K562 (cell line): ENCODE data around the gene FXYD1. TPM values are rescaled to one million over a fixed set of nuclear protein-coding genes. Genes with fewer than 3 reads are reported as not detected.

Experiments used
- ATAC-seq: fragments of 200-7000 bp; cut with Tn5 transposase; 3 replicates; pipeline ENCODE4 v1.9.1; 2020; ENCODE audit warnings: moderate library complexity
- BruUV-seq: library from RNA; stranded (reverse); fragments of 400-500 nt; replicated peaks from 2 replicates; lab custom pipeline; 2021; lab: Mats Ljungman, UMichigan
- CTCF ChIA-PET: fragments of 300-600 bp; formaldehyde crosslinking; extraction: SDS; loops from one replicate; lab custom pipeline; 2021; ENCODE audit warnings: low intra/inter-chr PET ratio; lab: Yijun Ruan, JAX
- POLR2A ChIA-PET: fragments of 300-600, 350-650 bp; sonication (Branson Sonifier 250); formaldehyde crosslinking; extraction: SDS; loops from one replicate; lab custom pipeline; 2021; ENCODE audit warnings: antibody characterized with exemption, inconsistent platforms; lab: Yijun Ruan, JAX
- DNase-seq, 4 experiments: peaks; one replicate each; pipeline versions ENCODE4 v3.0.0 to v3.0.0-alpha.2; 2011 to 2018; ENCODE audit warnings: low spot score in 3 of 4, mixed read lengths in 3 of 4; ENCODE audit errors: extremely low read depth in 1 of 4
- FAIRE-seq: peaks from 2 replicates; lab custom pipeline; 2011; peaks lifted over from hg19 to GRCh38; lab: Jason Lieb, UNC
- H2AFZ ChIP-seq: 2 replicates; pipeline ENCODE4 v1.6.0; 2011; ENCODE audit warnings: low read depth, low read length, control low read depth, inconsistent platforms
- H3K27ac ChIP-seq: fragments of 200-600 bp; 3 replicates; pipeline ENCODE4 v1.8.0; 2011; ENCODE audit warnings: low read depth, mild to moderate bottlenecking, control low read depth, inconsistent platforms, low read length, moderate library complexity, mixed read lengths; ENCODE audit errors: extremely low read depth
- H3K27me3 ChIP-seq, 2 experiments: fragments of 300-600 bp in 1 of 2; 2 replicates in 1 of 2; 3 replicates in 1 of 2; pipeline versions ENCODE4 v1.6.0 to v1.8.0; 2011; ENCODE audit warnings: inconsistent platforms in 2 of 2, low read length in 2 of 2, mild to moderate bottlenecking in 1 of 2, mixed read lengths in 1 of 2, moderate library complexity in 1 of 2; ENCODE audit not compliant: control insufficient read depth in 2 of 2, insufficient read depth in 2 of 2
- H3K36me3 ChIP-seq: fragments of 300-600 bp; 3 replicates; pipeline ENCODE4 v1.8.0; 2011; ENCODE audit warnings: mild to moderate bottlenecking, low read length, inconsistent platforms; ENCODE audit not compliant: control insufficient read depth, insufficient read depth
- H3K4me1 ChIP-seq, 2 experiments: fragments of 200-600 bp in 1 of 2; replicated peaks in 1 of 2; 2 replicates in 1 of 2; 3 replicates in 1 of 2; pipeline versions ENCODE4 v1.5.1 to v1.8.0; 2011; ENCODE audit warnings: inconsistent platforms in 2 of 2, low read length in 2 of 2, mild to moderate bottlenecking in 1 of 2, mixed read lengths in 1 of 2, moderate library complexity in 1 of 2; ENCODE audit not compliant: control insufficient read depth in 2 of 2, insufficient read depth in 2 of 2
- H3K4me2 ChIP-seq: 2 replicates; pipeline ENCODE4 v1.6.1; 2011; ENCODE audit warnings: low read length, control low read depth, inconsistent platforms, mixed read lengths; ENCODE audit not compliant: insufficient read depth
- H3K4me3 ChIP-seq: fragments of 200-600 bp; sonication (generic), shearing (Covaris generic); 2 replicates; pipeline ENCODE4 v1.5.1; 2016; ENCODE audit warnings: control low read depth, inconsistent platforms
- H3K79me2 ChIP-seq: fragments of 200-600 bp; 3 replicates; pipeline ENCODE4 v1.8.0; 2011; ENCODE audit warnings: low read length, inconsistent platforms; ENCODE audit not compliant: control insufficient read depth, insufficient read depth
- H3K9ac ChIP-seq, 2 experiments: 2 replicates each; pipeline versions ENCODE4 v1.6.0 to v1.6.1; 2011; ENCODE audit warnings: low read depth in 2 of 2, low read length in 2 of 2, control low read depth in 1 of 2, inconsistent platforms in 1 of 2, mild to moderate bottlenecking in 1 of 2, mixed read lengths in 1 of 2; ENCODE audit not compliant: insufficient read depth in 1 of 2
- H3K9me1 ChIP-seq: one replicate; pipeline ENCODE4 v1.6.0; 2011; ENCODE audit warnings: inconsistent platforms, mild to moderate bottlenecking, low read length, moderate library complexity; ENCODE audit not compliant: control insufficient read depth, insufficient read depth
- H3K9me3 ChIP-seq: replicated peaks from 2 replicates; pipeline ENCODE4 v1.5.1; 2011; ENCODE audit warnings: low read depth, low read length, inconsistent platforms; ENCODE audit not compliant: control insufficient read depth, insufficient read depth
- H4K20me1 ChIP-seq: replicated peaks from 2 replicates; pipeline ENCODE4 v1.6.1; 2011; ENCODE audit warnings: low read length, inconsistent platforms, mixed read lengths; ENCODE audit not compliant: control insufficient read depth, insufficient read depth
- CC2D1A ChIP-seq: fragments of 450-650 bp; IDR thresholded peaks from 2 replicates; pipeline ENCODE4 v1.6.1; 2017; ENCODE audit warnings: mild to moderate bottlenecking
- CEBPB ChIP-seq: fragments of 450-650 bp; IDR thresholded peaks from 2 replicates; pipeline ENCODE4 v1.6.1; 2016; ENCODE audit warnings: missing genetic modification characterization, missing compliant biosample characterization
- CSDE1 ChIP-seq, 2 experiments: fragments of 450-650 bp; IDR thresholded peaks; 2 replicates each; pipeline ENCODE4 v1.6.1; 2016; ENCODE audit warnings: mild to moderate bottlenecking in 1 of 2
- HNRNPK ChIP-seq: fragments of 200-400 bp; formaldehyde crosslinking; IDR thresholded peaks from one replicate; pipeline ENCODE4 v1.6.1; 2018; ENCODE audit warnings: mild to moderate bottlenecking, low read depth, low read length; ENCODE audit not compliant: poor library complexity, severe bottlenecking
- NFRKB ChIP-seq: fragments of 450-650 bp; IDR thresholded peaks from 2 replicates; pipeline ENCODE4 v1.6.1; 2016; ENCODE audit warnings: low read depth
- PCBP1 ChIP-seq: fragments of 200-400 bp; formaldehyde crosslinking; IDR thresholded peaks from 2 replicates; pipeline ENCODE4 v1.6.1; 2018; ENCODE audit warnings: mild to moderate bottlenecking, low read depth, low read length; ENCODE audit not compliant: poor library complexity, severe bottlenecking
- POLR2H ChIP-seq: IDR thresholded peaks from 2 replicates; pipeline ENCODE4 v1.6.1; 2016; ENCODE audit warnings: missing genetic modification characterization, low read depth, mild to moderate bottlenecking, control low read depth, missing compliant biosample characterization, moderate library complexity
- PTBP1 ChIP-seq: fragments of 200-400 bp; formaldehyde crosslinking; IDR thresholded peaks from 2 replicates; pipeline ENCODE4 v1.6.1; 2017; ENCODE audit warnings: low read depth, low read length
- ZEB2 ChIP-seq: fragments of 450-650 bp; IDR thresholded peaks from 2 replicates; pipeline ENCODE4 v1.6.1; 2016
- ZNF133 ChIP-seq: fragments of 250-450 bp; sonication (Bioruptor Pico); IDR thresholded peaks from 2 replicates; pipeline ENCODE4 v1.4.0; 2020; ENCODE audit warnings: mild to moderate bottlenecking
- ZNF140 ChIP-seq: fragments of 250-450 bp; sonication (Bioruptor Pico); IDR thresholded peaks from 2 replicates; pipeline ENCODE4 v1.8.0; 2021; ENCODE audit warnings: moderate library complexity, mild to moderate bottlenecking, inconsistent platforms
- ZNF316 ChIP-seq: fragments of 450-650 bp; IDR thresholded peaks from 2 replicates; pipeline ENCODE4 v1.6.1; 2016
- WGBS: fragments of 100-300 bp; shearing (Covaris generic); methylation state at CpG from one replicate; pipeline ENCODE4 v1.1.6; 2016; ENCODE audit warnings: low coverage, mixed read lengths; ENCODE audit not compliant: insufficient coverage; ENCODE audit errors: missing lambda C conversion rate; 5-methylcytosine and 5-hydroxymethylcytosine counted together
- in situ Hi-C: fragments of 300-500 bp; cut with MboI; formaldehyde crosslinking; loops from 4 replicates; pipeline ENCODE4 v1.15.0; 2018; ENCODE audit warnings: inconsistent platforms, mixed read lengths
- intact Hi-C: fragments of 100-400 bp; cut with micrococcal nuclease; formaldehyde crosslinking; loops from 2 replicates; pipeline ENCODE4 v1.14.2; 2022
- polyA plus RNA-seq, 8 experiments: library from polyadenylated mRNA; depleted of rRNA in 4 of 8; stranded (reverse) in 5 of 8; unstranded in 3 of 8; fragments of >200 nt; fragmentation: Nextera tagmentation in 2 of 8; fragmentation: Illumina TruSeq in 1 of 8; extraction: Ambion mirVana in 2 of 8; extraction: Trizol in 1 of 8; gene quantifications; 2 replicates each; pipeline versions ENCODE4 v1.2.1 to v1.2.3, GENCODE V29; 2011 to 2014; ENCODE audit warnings: inconsistent platforms in 1 of 8, missing spikeins in 1 of 8
- total RNA-seq, 7 experiments: library from RNA; depleted of rRNA in 6 of 7; stranded (reverse); fragments of >200 nt in 6 of 7; fragmentation: Illumina TruSeq in 2 of 7; extraction: Trizol in 2 of 7; gene quantifications; 2 replicates each; pipeline versions ENCODE4 v1.2.1 to v1.2.3, GENCODE V29; 2011 to 2021; ENCODE audit warnings: low replicate concordance in 1 of 7

The FXYD1 gene
- total and polyA plus RNA-seq, 9 of the 15 experiments (the other 6 are each of a cell fraction or from before 2014, with no cell fraction given): 0.40 to 3.2 (median 1.8) TPM; not detected in 3

DNA sequence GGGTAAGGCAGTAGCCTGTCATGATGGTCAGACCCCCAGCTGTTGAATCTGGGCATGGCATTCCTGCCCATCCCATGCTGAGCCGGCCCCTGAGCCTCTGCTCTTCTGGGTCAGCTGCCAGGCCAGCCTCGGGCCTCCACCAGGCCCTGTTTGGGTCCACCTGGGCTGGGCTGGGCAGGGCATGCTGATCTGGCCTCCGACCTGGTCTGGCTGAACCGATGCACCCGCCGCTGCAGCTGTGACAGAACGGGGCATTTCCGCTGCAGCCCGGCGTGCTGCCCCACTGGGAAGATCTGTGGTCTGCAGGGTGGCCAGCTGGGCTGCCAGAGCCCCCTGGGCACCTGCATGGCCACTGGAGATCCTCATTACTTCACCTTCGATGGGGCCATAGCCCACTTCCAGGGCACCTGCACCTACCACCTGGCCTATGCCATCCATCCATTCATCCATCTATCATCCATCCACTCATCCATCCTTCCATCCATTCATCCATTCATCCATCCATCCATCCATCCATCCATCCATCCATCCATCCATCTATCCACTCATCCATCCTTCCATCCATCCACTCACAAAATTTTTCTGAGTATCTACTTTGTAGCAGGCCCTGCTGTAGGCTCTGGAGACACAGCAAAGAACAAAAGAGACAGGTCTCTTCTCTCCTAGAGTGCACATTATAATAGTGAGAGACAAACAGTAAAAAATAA lies 44.5 kb upstream of the FXYD1 start:
- H3K9me3 ChIP-seq: no peaks in the 10 kb centered on the region
- no peaks in the 10 kb centered on the region for H4K20me1 ChIP-seq
- no peak for FAIRE-seq
- no peak overlapping the region for H3K27ac ChIP-seq
- H2AFZ ChIP-seq: no peak overlapping the region
- no peaks in the 10 kb centered on the region for H3K9me1 ChIP-seq
- H3K4me1 ChIP-seq: peaks cover 12 to 47% of the 10 kb centered on the region in 2 experiments; a peak in 4 of 5 replicates
- TF ChIP-seq ZNF316 (no peak), PTBP1 (no peak), CSDE1 (IDR thresholded peaks at IDR 0.05) (no peak), CEBPB (tag) (no peak), ZEB2 (no peak), ZNF133 (CRISPR knock-in tag) (no peak), PCBP1 (no peak), HNRNPK (no peak), NFRKB (no peak), CC2D1A (no peak), ZNF140 (CRISPR knock-in tag) (no peak), POLR2H (no peak)
- TF ChIP-seq, all 486 proteins: peak for 0
- no peak overlapping the region for H3K4me2 ChIP-seq
- CTCF ChIA-PET: interaction anchor here (0.6 kb wide), 1 partner anchor 95 kb away, joined by 3 read pairs; no protein-coding TSS in a partner anchor
- DNase-seq (no peak), ATAC-seq (no peak)
- H3K36me3 ChIP-seq: no peaks in the 10 kb centered on the region
- no peak overlapping the region for H3K4me3 ChIP-seq
- no peaks in the 10 kb centered on the region for H3K79me2 ChIP-seq
- POLR2A ChIA-PET: interaction anchor here (1.0 kb wide), 1 partner anchor 50 kb away, joined by 4 read pairs; no protein-coding TSS in a partner anchor
- intact Hi-C loops: loop anchor here (10.0 kb wide), 1 partner anchor 49 kb away; the partner anchor contains the start of gene HPN
- peak overlapping the region in 1 of 2 experiments; percentile 66; a peak in 2 of 4 replicates for H3K9ac ChIP-seq
- H3K27me3 ChIP-seq: no peaks in the 10 kb centered on the region
- BruUV-seq: no TSS peak
- in situ Hi-C loops: no loop called here
- WGBS: 76% methylated on average over 11 of the region's 11 CpGs
